Parietal lobe (tissue), 2 donors: ENCODE data around the gene B3GNT7. TPM values are rescaled to one million over a fixed set of nuclear protein-coding genes. Genes with fewer than 3 reads are reported as not detected.

ENCODE experiments used
- small RNA-seq: library from RNA; depleted of rRNA; stranded (forward); fragments of <200 nt; gene quantifications from one replicate; pipeline ENCODE3, GENCODE V24; 2014; ENCODE audit warnings: low replicate concordance
- total RNA-seq: library from RNA; depleted of rRNA; stranded (reverse); fragments of >200 nt; gene quantifications from one replicate; pipeline ENCODE4 v1.2.3, GENCODE V29; 2014

The B3GNT7 gene
- total RNA-seq = 1.3 TPM

GRCh38 chr2:231395188-231396057 lies at the start of gene B3GNT7:
Gene B3GNT7 (plus strand): TSS chr2:231395710. CDS start chr2:231395804, 94 bp downstream.

Small RNAs within 50 kb of the gene (small RNA-seq; reads per million reads assigned to genes)
- gene MIR4777 = not detected

Other genes starting within 250 kb of the B3GNT7 start
- 34.1 TPM for gene ARMC9, start 197.1 kb upstream of the B3GNT7 start, total RNA-seq
- gene NCL, start 68.8 kb downstream of the B3GNT7 start, total RNA-seq = 150 TPM
- gene NMUR1, start 134.7 kb downstream of the B3GNT7 start, total RNA-seq = not detected
- not detected for gene TEX44, start 197.2 kb downstream of the B3GNT7 start, total RNA-seq